PC-3 (cell line): ENCODE data around the gene CLN3. TPM values are rescaled to one million over a fixed set of nuclear protein-coding genes. Genes with fewer than 3 reads are reported as not detected.
"Not testable (repeated sequence)": the region's sequence is repeated elsewhere in the genome, so short reads cannot be mapped to it uniquely, and the experiment has no call there.

Experiments used
- ATAC-seq: fragments of 200-7000 bp; cut with Tn5 transposase; 2 replicates; pipeline ENCODE4 v1.9.1; 2020; ENCODE audit warnings: mild to moderate bottlenecking, moderate library complexity
- BruUV-seq: library from RNA; stranded (reverse); fragments of 400-500 nt; replicated peaks from 2 replicates; lab custom pipeline; 2021; lab: Mats Ljungman, UMichigan
- CTCF ChIA-PET: fragments of 300-600 bp; sonication (Branson Sonifier 250); formaldehyde crosslinking; loops from one replicate; lab custom pipeline; 2022; ENCODE audit warnings: antibody characterized with exemption; lab: Charles Lee
- POLR2A ChIA-PET: fragments of 300-600 bp; sonication (Branson Sonifier 250); formaldehyde crosslinking; loops from one replicate; lab custom pipeline; 2022; ENCODE audit warnings: antibody characterized with exemption; ENCODE audit not compliant: unreplicated experiment; lab: Charles Lee
- DNase-seq: peaks from one replicate; pipeline ENCODE4 v3.0.0-alpha.2; 2015
- H2AFZ ChIP-seq: fragments of 300-600 bp; sonication (generic); 2 replicates; pipeline ENCODE4 v1.6.0; 2016; ENCODE audit warnings: antibody characterized with exemption, low read length
- H3F3A ChIP-seq: fragments of 300-600 bp; sonication (generic); one replicate; pipeline ENCODE4 v1.6.0; 2017; ENCODE audit warnings: antibody characterized with exemption, low read length, control low read depth, mild to moderate bottlenecking; ENCODE audit not compliant: unreplicated experiment
- H3K27ac ChIP-seq: fragments of 300-600 bp; sonication (generic); 2 replicates; pipeline ENCODE4 v1.5.1; 2016; ENCODE audit warnings: mild to moderate bottlenecking, low read length
- H3K27me3 ChIP-seq: fragments of 300-600 bp; sonication (generic); 2 replicates; pipeline ENCODE4 v1.6.1; 2016; ENCODE audit warnings: low read length, mixed read lengths
- H3K36me3 ChIP-seq: fragments of 300-600 bp; sonication (generic); 2 replicates; pipeline ENCODE4 v1.6.1; 2016; ENCODE audit warnings: low read depth, mixed run types, low read length, mixed read lengths
- H3K4me1 ChIP-seq: fragments of 300-600 bp; sonication (generic); 2 replicates; pipeline ENCODE4 v1.5.1; 2016; ENCODE audit warnings: low read length; ENCODE audit not compliant: insufficient read depth
- H3K4me2 ChIP-seq: fragments of 300-600 bp; sonication (generic); 2 replicates; pipeline ENCODE4 v1.6.0; 2016; ENCODE audit warnings: low read length
- H3K4me3 ChIP-seq: fragments of 300-600 bp; sonication (generic); 2 replicates; pipeline ENCODE4 v1.5.1; 2016; ENCODE audit warnings: mild to moderate bottlenecking, low read length, mixed read lengths
- H3K79me2 ChIP-seq: fragments of 300-600 bp; sonication (generic); 2 replicates; pipeline ENCODE4 v1.6.1; 2017; ENCODE audit warnings: low read length, mixed read lengths
- H3K9ac ChIP-seq: fragments of 300-600 bp; sonication (generic); 2 replicates; pipeline ENCODE4 v1.6.0; 2016; ENCODE audit warnings: mild to moderate bottlenecking, low read length
- H3K9me2 ChIP-seq: fragments of 300-600 bp; sonication (generic); replicated peaks from 2 replicates; pipeline ENCODE4 v1.6.1; 2016; ENCODE audit warnings: mixed run types, low read length, mixed read lengths
- H3K9me3 ChIP-seq: fragments of 300-600 bp; sonication (generic); 2 replicates; pipeline ENCODE4 v1.6.1; 2016; ENCODE audit warnings: low read length, mixed read lengths
- H4K20me1 ChIP-seq: fragments of 300-600 bp; sonication (generic); 2 replicates; pipeline ENCODE4 v1.6.1; 2016; ENCODE audit warnings: low read length, mixed read lengths
- intact Hi-C: fragments of 100-400 bp; cut with micrococcal nuclease; formaldehyde crosslinking; loops from 2 replicates; pipeline ENCODE4 v1.9.0; 2023
- total RNA-seq: library from RNA; depleted of rRNA; stranded (reverse); fragments of >200 nt; gene quantifications from 2 replicates; pipeline ENCODE4 v1.2.3, GENCODE V29; 2014; rRNA removed

CLN3 gene
- total RNA-seq, 1 experiment from 2014 or later, result 13.3 TPM

DNA sequence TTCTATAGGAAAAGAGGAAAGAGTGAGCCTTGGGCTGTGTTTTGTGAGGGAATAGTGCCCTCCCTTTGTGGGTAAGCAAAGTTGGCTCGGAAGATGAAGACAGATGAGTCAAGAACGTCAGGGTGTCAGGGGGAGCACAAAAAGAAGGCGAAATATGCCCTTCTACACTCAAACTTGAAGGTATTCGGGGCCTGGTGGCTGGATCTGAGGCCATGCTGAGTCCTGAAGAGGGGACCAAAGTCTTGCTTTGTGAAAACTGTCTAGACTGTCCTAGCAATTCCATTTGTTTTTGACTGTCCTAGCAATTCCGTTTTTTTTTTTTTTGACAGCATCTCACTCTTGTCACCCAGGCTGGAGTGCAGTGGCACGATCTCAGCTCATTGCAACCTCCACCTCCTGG, 53.0 kb downstream of the CLN3 start:
- CTCF ChIA-PET, intact Hi-C loops, DNase-seq, H3K27ac ChIP-seq, H3K4me1 ChIP-seq, H3F3A ChIP-seq, H2AFZ ChIP-seq, H3K9ac ChIP-seq, ATAC-seq, H3K9me2 ChIP-seq, H3K79me2 ChIP-seq, BruUV-seq, H3K27me3 ChIP-seq, H3K4me2 ChIP-seq, H4K20me1 ChIP-seq, H3K4me3 ChIP-seq, H3K36me3 ChIP-seq, H3K9me3 ChIP-seq, POLR2A ChIA-PET: not testable (repeated sequence)

DNA sequence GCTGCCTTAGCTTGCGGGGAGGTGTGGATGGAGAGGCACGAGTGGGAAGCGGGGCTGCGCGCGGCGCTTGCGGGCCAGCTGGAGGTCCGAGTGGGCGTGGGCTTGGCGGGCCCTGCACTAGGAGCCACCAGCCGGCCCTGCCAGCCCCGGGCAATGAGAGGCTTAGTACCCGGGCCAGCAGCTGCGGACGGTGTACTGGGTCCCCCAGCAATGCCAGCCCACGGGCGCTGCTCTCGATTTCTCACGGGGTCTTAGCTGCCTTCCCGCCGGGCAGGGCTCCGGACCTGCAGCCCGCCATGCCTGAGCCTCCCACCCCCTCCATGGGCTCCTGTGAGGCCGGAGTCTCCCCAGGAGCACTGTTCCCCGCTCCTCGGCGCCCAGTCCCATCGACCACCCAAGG, 56.5 kb downstream of the CLN3 start:
- H3F3A ChIP-seq, intact Hi-C loops, H2AFZ ChIP-seq, H3K9me3 ChIP-seq, H3K9ac ChIP-seq, H3K4me1 ChIP-seq, H3K36me3 ChIP-seq, H4K20me1 ChIP-seq, ATAC-seq, H3K4me2 ChIP-seq, POLR2A ChIA-PET, H3K79me2 ChIP-seq, H3K9me2 ChIP-seq, DNase-seq, H3K27ac ChIP-seq, H3K27me3 ChIP-seq, CTCF ChIA-PET, BruUV-seq, H3K4me3 ChIP-seq: not testable (repeated sequence)

Other genes starting within 250 kb of the CLN3 start
- 0.95 and 1.5 TPM in 2 replicates for gene SBK1, start 199.5 kb downstream of the CLN3 start, total RNA-seq
- 0.17 and 2.5 TPM in 2 replicates for gene NPIPB6, start 128.6 kb downstream of the CLN3 start, total RNA-seq
- 47.6 and 80.4 TPM in 2 replicates for gene EIF3CL, start 88.2 kb downstream of the CLN3 start, total RNA-seq
- not detected in 2 replicates for gene NPIPB7, start 19.7 kb downstream of the CLN3 start, total RNA-seq
- 0.04 TPM in 1 of 2 replicates, not detected in the other for gene APOBR, start 2.6 kb upstream of the CLN3 start, total RNA-seq
- gene IL27, start 14.8 kb upstream of the CLN3 start, total RNA-seq, result not detected in 2 replicates
- gene NUPR1, start 46.9 kb upstream of the CLN3 start, total RNA-seq, result 9.2 and 16.5 TPM in 2 replicates
- 22.3 and 25.9 TPM in 2 replicates for gene SGF29, start 61.8 kb upstream of the CLN3 start, total RNA-seq
- 0.17 TPM in 1 of 2 replicates, not detected in the other for gene SULT1A2, start 105.0 kb upstream of the CLN3 start, total RNA-seq
- 2.9 and 4.7 TPM in 2 replicates for gene SULT1A1, start 118.0 kb upstream of the CLN3 start, total RNA-seq
- gene NPIPB8, start 146.0 kb upstream of the CLN3 start, total RNA-seq, result 1.1 TPM in 1 of 2 replicates, not detected in the other
- gene EIF3C, start 219.4 kb upstream of the CLN3 start, total RNA-seq, result 369 and 630 TPM in 2 replicates